ENCODE results near the gene CZIB.

CZIB gene

GRCh38 chr1:53264048-53264447 lies 43.6 kb upstream of the CZIB start:
- no peak for DNase-seq (ENCODE audit: extremely low spot score)
- ChIA-PET CTCF (no interaction called here), POLR2A (no interaction called here)
- TF ChIP-seq PKNOX1 (IDR thresholded peaks at IDR 0.05) (no peak), FOXK2 (IDR thresholded peaks at IDR 0.05) (no peak), ARNT (IDR thresholded peaks at IDR 0.05) (no peak), LEF1 (IDR thresholded peaks at IDR 0.05; ENCODE audit: borderline replicate concordance) (no peak), CTBP1 (IDR thresholded peaks at IDR 0.05; ENCODE audit: borderline replicate concordance) (no peak), SUZ12 (IDR thresholded peaks at IDR 0.05) (no peak), FOXA1 (IDR thresholded peaks at IDR 0.05) (no peak), ZNF384 (IDR thresholded peaks at IDR 0.05) (no peak), HDGF (IDR thresholded peaks at IDR 0.05; ENCODE audit: borderline replicate concordance) (no peak), FOXM1 (IDR thresholded peaks at IDR 0.05; ENCODE audit: borderline replicate concordance) (no peak)

GRCh38 chr1:53262000-53262399 lies 41.6 kb upstream of the CZIB start:
- DNase-seq (ENCODE audit: extremely low spot score): no peak
- TF ChIP-seq HDGF (IDR thresholded peaks at IDR 0.05; ENCODE audit: borderline replicate concordance) (no peak), FOXA1 (IDR thresholded peaks at IDR 0.05) (no peak), TARDBP (IDR thresholded peaks at IDR 0.05) (no peak), ELF4 (IDR thresholded peaks at IDR 0.05) (no peak), SP1 (IDR thresholded peaks at IDR 0.05) (no peak), ARNT (IDR thresholded peaks at IDR 0.05) (no peak), ZNF384 (IDR thresholded peaks at IDR 0.05) (no peak), L3MBTL2 (conservative IDR thresholded peaks at IDR 0.05) (no peak), NFRKB (IDR thresholded peaks at IDR 0.05) (no peak), FOXK2 (IDR thresholded peaks at IDR 0.05) (no peak), PKNOX1 (IDR thresholded peaks at IDR 0.05) (no peak), FOXM1 (IDR thresholded peaks at IDR 0.05; ENCODE audit: borderline replicate concordance) (no peak), SUZ12 (IDR thresholded peaks at IDR 0.05) (no peak), LEF1 (IDR thresholded peaks at IDR 0.05; ENCODE audit: borderline replicate concordance) (no peak), CTBP1 (IDR thresholded peaks at IDR 0.05; ENCODE audit: borderline replicate concordance) (no peak), BHLHE40 (IDR thresholded peaks at IDR 0.05; ENCODE audit: borderline replicate concordance) (no peak)
- ChIA-PET POLR2A (no interaction called here), CTCF (no interaction called here)

GRCh38 chr1:53260631-53261247 lies 40.3 kb upstream of the CZIB start:
- POLR2A ChIA-PET: no interaction called here
- CTCF ChIA-PET: no interaction called here
- TF ChIP-seq ARNT (IDR thresholded peaks at IDR 0.05) (no peak), ZNF384 (IDR thresholded peaks at IDR 0.05) (no peak), BHLHE40 (IDR thresholded peaks at IDR 0.05; ENCODE audit: borderline replicate concordance) (no peak), PKNOX1 (IDR thresholded peaks at IDR 0.05) (no peak), FOXK2 (IDR thresholded peaks at IDR 0.05) (no peak), HDGF (IDR thresholded peaks at IDR 0.05; ENCODE audit: borderline replicate concordance) (no peak)
- DNase-seq (ENCODE audit: extremely low spot score): no peak

- ChIA-PET POLR2A (no interaction called here), CTCF (no interaction called here)
- no peak for DNase-seq (ENCODE audit: extremely low spot score)
- TF ChIP-seq NFRKB (IDR thresholded peaks at IDR 0.05): no peak
- no peak for TF ChIP-seq ARNT (IDR thresholded peaks at IDR 0.05)
- no peak for TF ChIP-seq ZNF384 (IDR thresholded peaks at IDR 0.05)
- TF ChIP-seq SP1 (IDR thresholded peaks at IDR 0.05): no peak
- TF ChIP-seq FOXM1 (IDR thresholded peaks at IDR 0.05; ENCODE audit: borderline replicate concordance): no peak
- TF ChIP-seq ELF4 (IDR thresholded peaks at IDR 0.05): no peak
- TF ChIP-seq L3MBTL2 (conservative IDR thresholded peaks at IDR 0.05): no peak
- no peak for TF ChIP-seq CTBP1 (IDR thresholded peaks at IDR 0.05; ENCODE audit: borderline replicate concordance)
- TF ChIP-seq BHLHE40 (IDR thresholded peaks at IDR 0.05; ENCODE audit: borderline replicate concordance): no peak
Measured at GRCh38 chr1:53259932-53260331, 39.5 kb upstream of the CZIB start.

GRCh38 chr1:53258216-53258615 lies 37.8 kb upstream of the CZIB start:
- CTCF ChIA-PET: no interaction called here
- TF ChIP-seq ELF4 (IDR thresholded peaks at IDR 0.05) (no peak), BHLHE40 (IDR thresholded peaks at IDR 0.05; ENCODE audit: borderline replicate concordance) (no peak), LEF1 (IDR thresholded peaks at IDR 0.05; ENCODE audit: borderline replicate concordance) (no peak), HDGF (IDR thresholded peaks at IDR 0.05; ENCODE audit: borderline replicate concordance) (no peak), FOXK2 (IDR thresholded peaks at IDR 0.05) (no peak)

GRCh38 chr1:53257454-53258081 lies 37.1 kb upstream of the CZIB start:
- TF ChIP-seq FOXA1 (IDR thresholded peaks at IDR 0.05) (no peak), FOXM1 (IDR thresholded peaks at IDR 0.05; ENCODE audit: borderline replicate concordance) (no peak), TARDBP (IDR thresholded peaks at IDR 0.05) (no peak), NFRKB (IDR thresholded peaks at IDR 0.05) (no peak), BHLHE40 (IDR thresholded peaks at IDR 0.05; ENCODE audit: borderline replicate concordance) (no peak), HDGF (IDR thresholded peaks at IDR 0.05; ENCODE audit: borderline replicate concordance) (no peak), L3MBTL2 (conservative IDR thresholded peaks at IDR 0.05) (no peak), ARNT (IDR thresholded peaks at IDR 0.05) (no peak), ELF4 (IDR thresholded peaks at IDR 0.05) (no peak), FOXK2 (IDR thresholded peaks at IDR 0.05) (no peak), SUZ12 (IDR thresholded peaks at IDR 0.05) (no peak), SP1 (IDR thresholded peaks at IDR 0.05) (no peak), CTBP1 (IDR thresholded peaks at IDR 0.05; ENCODE audit: borderline replicate concordance) (no peak), LEF1 (IDR thresholded peaks at IDR 0.05; ENCODE audit: borderline replicate concordance) (no peak), PKNOX1 (IDR thresholded peaks at IDR 0.05) (no peak), ZNF384 (IDR thresholded peaks at IDR 0.05) (no peak)
- CTCF ChIA-PET: no interaction called here
- POLR2A ChIA-PET: interaction anchor here (1.6 kb wide), 1 partner anchor 19 kb away, joined by 3 read pairs; the partner anchor contains the start of gene MAGOH
- no peak for DNase-seq (ENCODE audit: extremely low spot score)

More at GRCh38 chr1:53258216-53258615, 37.8 kb upstream of the CZIB start:
- DNase-seq (ENCODE audit: extremely low spot score): no peak
- POLR2A ChIA-PET: interaction anchor here (1.6 kb wide), 1 partner anchor 20 kb away, joined by 3 read pairs; the partner anchor contains the start of gene MAGOH

All from HEK293T (cell line).